KOPT-K1 (cell line): ENCODE measurements around the gene RHEBL1.

Experiments used
- H3K27ac ChIP-seq: fragments of 200-600 bp; sonication (generic); 2 replicates; pipeline ENCODE4 v1.5.1; 2016; ENCODE audit warnings: antibody characterized with exemption, mild to moderate bottlenecking, low read depth, low read length; ENCODE audit not compliant: poor library complexity, severe bottlenecking
- H3K36me3 ChIP-seq: fragments of 200-600 bp; sonication (generic); 2 replicates; pipeline ENCODE4 v1.5.1; 2017; ENCODE audit warnings: antibody characterized with exemption, mild to moderate bottlenecking, low read length, moderate library complexity; ENCODE audit not compliant: insufficient read depth
- H3K9me3 ChIP-seq: fragments of 200-600 bp; sonication (generic); 2 replicates; pipeline ENCODE4 v1.5.1; 2017; ENCODE audit warnings: antibody characterized with exemption, low read length, mild to moderate bottlenecking; ENCODE audit not compliant: insufficient read depth, poor library complexity, severe bottlenecking

Gene RHEBL1

DNA sequence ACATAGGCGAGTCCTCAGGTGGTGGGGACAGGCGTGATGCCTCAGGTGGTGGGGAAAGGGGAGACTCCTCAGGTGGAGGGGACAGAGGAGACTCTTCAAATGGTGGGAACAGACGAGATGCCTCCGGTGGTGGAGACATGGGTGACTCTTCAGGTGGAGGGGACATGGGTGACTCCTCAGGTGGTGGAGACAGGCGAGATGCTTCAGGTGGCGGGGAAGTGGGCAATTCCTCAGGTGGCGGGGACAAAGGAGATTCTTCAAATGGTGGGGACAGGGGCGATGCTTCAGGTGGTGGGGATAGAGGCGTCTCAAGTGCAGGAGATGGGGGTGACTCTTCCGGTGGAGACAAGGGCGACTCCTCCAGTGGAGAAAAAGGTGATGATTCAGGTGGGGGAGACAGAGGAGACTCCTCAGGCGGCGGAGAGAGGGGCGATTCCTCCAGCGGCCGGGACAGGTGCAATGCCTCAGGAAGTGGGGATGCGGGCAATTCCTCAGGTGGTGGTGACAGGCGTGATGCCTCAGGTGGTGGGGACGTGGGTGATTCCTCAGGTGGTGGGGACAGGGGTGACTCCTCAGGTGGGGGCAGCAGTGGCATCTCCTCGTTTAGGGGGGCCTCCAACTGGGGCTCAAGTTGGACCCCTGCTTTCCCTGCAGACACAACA is 17.9 kb downstream of the RHEBL1 start:
- Histone ChIP-seq H3K9me3 (no peaks in the 10 kb centered on the region), H3K36me3 (peaks cover 90% of the 10 kb centered on the region), H3K27ac (no peak overlapping the region)

DNA sequence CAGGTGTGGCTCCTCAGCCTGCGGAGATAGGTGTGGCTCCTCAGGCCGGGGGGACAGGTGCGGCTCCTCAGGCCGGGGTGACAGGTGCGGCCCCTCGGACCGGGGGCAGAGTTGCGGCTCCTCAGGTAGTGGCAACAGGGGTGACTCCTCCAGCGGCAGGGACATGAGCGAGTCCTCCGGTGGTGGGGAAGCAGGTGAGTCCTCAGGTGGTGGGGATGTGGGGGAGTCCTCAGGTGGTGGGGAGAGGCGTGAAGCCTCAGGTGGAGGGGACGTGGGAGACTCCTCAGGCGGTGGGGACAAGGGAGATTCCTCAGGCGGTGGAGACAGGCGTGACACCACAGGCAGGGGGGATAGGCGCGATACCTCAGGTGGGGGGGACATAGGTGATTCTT is 18.4 kb downstream of the RHEBL1 start:
- H3K27ac ChIP-seq, result no peak overlapping the region
- no peaks in the 10 kb centered on the region for H3K9me3 ChIP-seq
- peaks cover 96% of the 10 kb centered on the region for H3K36me3 ChIP-seq

DNA sequence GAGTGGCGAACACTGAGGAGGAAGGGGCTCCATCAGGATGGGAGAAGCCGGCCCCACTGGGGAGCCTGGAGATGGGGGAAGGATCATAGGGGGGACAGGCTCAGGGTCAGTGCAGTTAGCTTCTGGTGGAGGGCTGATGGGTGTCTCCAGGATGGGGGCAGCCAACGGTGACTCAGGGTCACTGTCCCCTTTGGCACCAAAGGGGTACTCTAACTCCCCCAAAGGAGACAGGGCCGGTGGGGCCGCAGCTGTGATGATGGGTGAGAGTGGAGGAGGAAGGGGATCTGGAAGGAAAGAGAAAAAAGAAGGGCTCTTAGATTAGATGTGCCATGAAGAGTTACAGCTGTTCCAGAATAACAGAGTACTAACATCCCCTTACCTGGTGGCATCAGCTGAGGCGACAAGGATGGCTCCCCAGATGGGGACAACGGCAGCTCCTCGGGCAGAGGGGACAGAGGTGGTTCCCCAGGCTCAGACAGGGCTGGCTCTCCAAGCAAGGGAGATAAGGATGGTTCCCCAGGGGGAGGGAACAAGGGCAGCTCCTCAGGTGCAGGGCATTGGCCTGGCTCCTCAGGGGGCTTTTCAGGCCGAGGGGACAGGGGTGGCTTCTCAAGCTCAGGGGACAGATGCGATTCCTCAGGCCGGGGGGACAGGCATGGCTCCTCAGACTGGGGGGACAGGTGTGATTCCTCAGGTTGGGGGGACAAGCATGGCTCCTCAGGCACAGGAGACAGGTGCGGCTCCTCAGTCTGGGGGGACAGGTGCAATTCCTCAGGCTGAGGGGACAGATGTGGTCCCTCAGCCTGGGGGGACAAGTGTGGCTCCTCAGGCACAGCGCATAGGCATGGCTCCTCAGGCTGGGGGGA is 19.0 kb downstream of the RHEBL1 start:
- H3K27ac ChIP-seq, result no peak overlapping the region
- no peaks in the 10 kb centered on the region for H3K9me3 ChIP-seq
- H3K36me3 ChIP-seq, result peaks cover 100% of the 10 kb centered on the region

DNA sequence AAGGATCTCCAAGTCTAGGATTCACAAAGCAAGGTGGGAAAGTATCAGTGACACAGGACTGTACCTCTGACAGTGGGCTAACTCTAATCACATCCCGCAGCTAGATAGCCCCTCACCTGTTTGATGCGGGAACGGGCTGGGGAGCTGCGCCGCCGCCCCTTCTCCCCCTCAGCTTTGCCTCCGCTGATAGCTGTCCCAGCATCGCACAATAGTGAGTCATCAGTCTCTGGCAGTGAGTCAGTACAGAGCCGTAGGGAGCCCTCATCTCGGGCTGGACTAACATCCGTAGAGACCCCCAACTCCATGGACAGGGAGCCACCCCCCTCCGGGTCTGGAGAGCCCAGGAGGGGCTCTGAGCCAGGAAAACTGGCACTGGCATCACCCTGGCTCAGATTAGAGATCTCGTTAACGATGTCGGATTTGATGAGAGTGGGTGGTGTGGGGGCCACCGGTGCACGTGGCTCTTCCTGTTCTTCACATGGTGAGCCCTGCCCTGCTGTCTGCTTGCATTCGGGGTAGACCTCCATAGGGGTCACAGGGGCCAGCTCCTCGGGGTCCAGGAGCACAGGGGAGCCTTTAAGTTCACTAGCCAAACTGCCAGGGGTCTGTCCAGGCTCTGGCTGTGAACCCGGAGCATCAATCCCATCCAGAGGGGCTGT is 20.1 kb downstream of the RHEBL1 start:
- Histone ChIP-seq H3K27ac (no peak overlapping the region), H3K9me3 (no peaks in the 10 kb centered on the region), H3K36me3 (peaks cover 100% of the 10 kb centered on the region)

DNA sequence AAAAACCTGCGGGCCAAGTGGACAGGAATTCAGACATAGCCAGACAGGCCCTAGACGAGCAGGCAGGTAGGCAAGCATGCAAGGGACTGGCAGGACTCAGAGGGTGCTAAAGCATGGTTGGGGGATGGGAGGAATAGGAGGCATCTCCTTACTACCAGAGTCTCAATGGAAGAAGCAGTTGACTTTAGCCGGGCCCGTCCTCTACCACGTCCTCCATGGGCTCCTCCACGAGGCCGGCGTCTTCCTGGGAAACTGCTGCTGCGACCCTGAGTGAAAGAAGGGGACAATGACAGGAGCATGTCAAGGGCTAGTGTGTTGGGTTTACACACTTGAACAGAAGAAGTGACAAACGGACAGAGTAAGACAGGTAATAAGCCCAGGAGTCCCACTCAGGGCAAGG is 20.8 kb downstream of the RHEBL1 start:
- Histone ChIP-seq H3K27ac (no peak overlapping the region), H3K36me3 (peaks cover 100% of the 10 kb centered on the region), H3K9me3 (no peaks in the 10 kb centered on the region)

GRCh38 chr12:49046129-49046895 is 23.5 kb downstream of the RHEBL1 start:
- no peak overlapping the region for H3K27ac ChIP-seq
- no peaks in the 10 kb centered on the region for H3K9me3 ChIP-seq
- peaks cover 100% of the 10 kb centered on the region for H3K36me3 ChIP-seq

- H3K36me3 ChIP-seq, result peaks cover 100% of the 10 kb centered on the region
- H3K9me3 ChIP-seq, result no peaks in the 10 kb centered on the region
- no peak overlapping the region for H3K27ac ChIP-seq
Observed at GRCh38 chr12:49044660-49045059, 25.1 kb downstream of the RHEBL1 start.

GRCh38 chr12:49043856-49044258 is 25.9 kb downstream of the RHEBL1 start:
- Histone ChIP-seq H3K27ac (no peak overlapping the region), H3K9me3 (no peaks in the 10 kb centered on the region), H3K36me3 (peaks cover 100% of the 10 kb centered on the region)

DNA sequence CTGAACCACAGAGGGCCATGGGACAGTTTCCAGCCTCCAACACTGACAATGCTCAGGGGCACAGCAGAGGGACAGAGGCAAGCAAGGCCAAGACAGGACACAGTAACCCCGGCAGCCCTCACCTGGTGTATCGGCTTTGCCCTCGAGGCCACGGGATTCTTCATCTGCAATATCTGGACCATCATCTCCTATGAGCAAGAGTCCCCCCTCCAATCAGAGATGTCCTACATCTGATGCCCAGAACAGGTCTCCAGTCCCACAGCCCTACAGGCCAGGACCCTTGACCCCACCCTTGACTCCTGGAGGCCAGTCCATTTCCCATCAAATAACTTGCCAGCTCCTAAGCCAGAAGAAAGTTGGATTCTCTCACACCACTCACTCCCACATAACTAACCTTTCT is 26.5 kb downstream of the RHEBL1 start:
- Histone ChIP-seq H3K36me3 (peaks cover 100% of the 10 kb centered on the region), H3K27ac (no peak overlapping the region), H3K9me3 (no peaks in the 10 kb centered on the region)

DNA sequence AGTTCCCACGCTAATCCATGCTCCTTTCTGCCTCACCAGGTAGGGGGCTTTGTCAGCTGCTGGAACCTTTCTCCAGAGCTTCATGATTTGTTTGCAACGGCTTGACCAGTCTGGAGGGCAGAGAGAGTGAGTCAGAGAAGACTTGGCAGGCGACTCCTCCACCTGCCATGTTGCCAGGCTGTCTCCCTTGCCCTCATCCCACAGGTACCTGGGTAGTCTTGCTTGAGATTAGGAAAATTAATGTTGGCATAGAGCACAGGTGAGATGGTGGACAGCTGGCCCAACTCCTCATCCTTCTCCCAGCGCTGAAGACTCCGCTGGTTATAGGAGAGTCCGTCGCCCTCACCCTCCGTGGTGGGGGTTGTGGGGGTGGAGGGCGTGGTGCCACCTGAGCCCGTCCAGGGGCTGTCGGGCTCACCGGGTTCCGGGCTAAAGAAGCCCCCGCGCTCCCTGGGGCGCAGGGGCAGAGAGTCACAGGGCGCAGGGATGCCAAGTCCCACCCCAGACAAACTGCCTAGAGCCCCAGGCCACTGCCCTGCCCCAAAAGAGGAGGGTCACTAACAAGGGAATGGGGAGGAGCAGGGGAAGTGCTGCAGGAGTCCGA is 27.8 kb downstream of the RHEBL1 start:
- Histone ChIP-seq H3K9me3 (no peaks in the 10 kb centered on the region), H3K27ac (no peak overlapping the region), H3K36me3 (peaks cover 100% of the 10 kb centered on the region)

DNA sequence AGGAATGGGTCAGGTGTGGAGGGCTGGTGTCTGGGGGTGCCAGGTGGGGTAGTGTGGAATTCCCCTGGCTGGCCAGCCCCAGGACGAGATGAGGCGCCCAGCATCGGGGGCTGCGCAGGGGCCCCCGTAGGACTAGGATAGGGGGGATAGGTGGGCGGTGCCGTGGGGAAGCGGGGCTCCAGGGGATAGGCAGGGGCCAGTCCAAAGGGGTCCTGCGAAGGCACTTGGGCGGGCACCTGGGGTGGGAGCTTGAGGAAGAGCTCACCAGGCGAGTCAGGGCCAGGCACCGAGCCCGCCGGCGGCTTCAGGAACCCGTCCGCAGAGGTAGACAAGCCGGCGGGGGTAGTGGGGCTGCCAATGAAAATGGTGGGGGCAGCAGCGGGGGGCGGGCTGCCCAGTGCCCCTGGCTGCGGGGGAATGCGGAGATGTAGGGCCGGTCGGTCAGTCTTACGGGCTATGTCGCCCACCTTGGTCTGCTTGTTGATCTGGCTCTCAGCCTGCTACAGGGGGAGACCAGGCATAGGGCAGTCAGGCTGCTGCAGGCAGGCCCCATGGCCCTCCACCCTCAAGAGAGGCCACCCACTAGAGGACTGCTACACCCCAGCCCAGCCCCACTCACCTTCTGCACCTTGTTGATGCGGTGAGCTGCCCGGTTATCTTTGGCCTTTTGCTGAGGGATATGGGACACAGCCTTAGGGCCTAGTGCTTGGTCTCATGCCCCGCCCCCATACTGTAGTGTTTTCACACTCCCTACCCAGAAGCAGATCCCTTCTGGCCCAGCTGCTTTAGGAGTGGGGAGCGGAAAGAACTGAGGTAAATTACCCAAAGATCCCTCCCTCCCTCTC is 28.5 kb downstream of the RHEBL1 start:
- H3K27ac ChIP-seq, result no peak overlapping the region
- peaks cover 100% of the 10 kb centered on the region for H3K36me3 ChIP-seq
- H3K9me3 ChIP-seq, result no peaks in the 10 kb centered on the region

DNA sequence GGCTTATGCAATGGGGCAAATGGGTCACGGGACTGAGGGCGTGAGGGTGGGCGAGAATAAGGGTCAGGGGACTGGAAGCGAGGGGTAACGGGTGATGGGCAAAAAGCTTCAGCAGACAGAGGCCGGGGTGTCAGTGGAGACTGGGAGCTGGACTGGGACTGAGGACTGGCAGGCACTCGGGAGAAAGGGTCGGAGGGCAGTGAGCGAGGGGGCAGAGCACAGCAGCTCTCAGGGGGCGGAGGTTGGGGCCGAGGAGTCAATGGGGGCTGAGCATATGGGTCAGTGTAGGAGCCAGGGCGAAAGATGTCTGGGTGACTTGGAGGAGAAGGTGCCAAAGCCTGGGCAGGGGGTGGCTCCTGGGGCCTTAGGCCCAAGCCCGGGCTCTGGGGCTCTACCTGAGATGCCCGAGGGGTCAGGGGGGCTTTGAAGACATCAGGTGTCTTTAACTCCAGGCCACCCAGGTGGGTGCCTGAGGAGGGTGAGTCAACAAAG is 29.4 kb downstream of the RHEBL1 start:
- H3K27ac ChIP-seq, result no peak overlapping the region
- H3K36me3 ChIP-seq, result peaks cover 100% of the 10 kb centered on the region
- no peaks in the 10 kb centered on the region for H3K9me3 ChIP-seq

DNA sequence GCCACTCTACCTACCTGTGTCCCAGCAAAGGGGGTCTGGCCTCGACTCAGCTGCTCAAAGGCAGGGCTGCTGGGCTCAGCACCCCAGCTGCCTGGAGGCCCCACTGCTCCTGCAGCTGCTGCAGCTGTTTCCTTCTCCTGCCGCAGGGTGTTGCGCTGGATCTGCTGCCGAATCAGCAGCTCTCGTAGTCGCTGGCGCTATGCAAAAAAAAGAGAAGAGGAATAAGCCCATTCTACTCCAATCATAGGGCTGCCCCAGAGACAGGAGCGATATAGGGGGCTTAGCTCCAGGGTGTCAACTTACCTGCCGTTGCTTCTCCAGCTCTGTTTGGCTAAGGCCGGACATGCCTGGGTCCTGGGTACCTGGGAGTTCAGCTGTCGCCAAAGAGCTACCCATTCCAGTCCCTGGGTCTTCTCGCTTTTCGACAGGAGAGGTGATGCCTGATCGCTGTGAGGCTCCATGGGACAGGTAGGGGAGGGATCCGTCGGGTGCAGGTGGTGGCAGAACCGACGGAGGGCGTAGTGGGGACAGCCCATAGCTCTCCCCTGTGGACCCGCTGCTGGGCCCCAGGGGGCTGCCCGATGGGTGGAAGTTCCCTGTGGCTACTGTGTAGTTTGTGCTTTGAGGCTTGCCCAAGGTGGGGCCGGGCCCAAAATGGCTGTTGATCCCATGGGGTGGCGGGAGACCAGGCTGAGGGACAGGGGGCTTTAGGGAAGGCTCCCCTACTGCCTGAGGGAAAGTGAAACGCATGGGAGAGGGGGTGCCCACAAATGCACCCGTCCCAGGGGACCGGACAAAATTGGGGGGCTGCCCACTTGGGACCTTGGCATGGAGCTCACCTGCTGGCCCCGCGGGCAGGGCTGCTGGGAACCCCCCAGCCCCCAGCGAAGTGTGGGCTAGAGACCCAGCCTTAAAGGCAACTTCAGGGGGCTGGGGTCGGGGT is 30.1 kb downstream of the RHEBL1 start:
- Histone ChIP-seq H3K36me3 (peaks cover 100% of the 10 kb centered on the region), H3K9me3 (no peaks in the 10 kb centered on the region), H3K27ac (no peak overlapping the region)
